Muscle of back (tissue), 13 donors: ENCODE results near the gene DNAJC25. TPM values are rescaled to one million over a fixed set of nuclear protein-coding genes. Genes with fewer than 3 reads are reported as not detected.
"Not testable (repeated sequence)": the region's sequence is repeated elsewhere in the genome, so short reads cannot be mapped to it uniquely, and the experiment has no call there.

Experiments used
- DNase-seq, 3 donors: peaks; one replicate each; pipeline versions ENCODE4 v3.0.0 to v3.0.0-alpha.2; 2013
- long read RNA-seq, 9 donors: transcript quantifications; one replicate each; lab custom pipeline, GENCODE V29; 2026
- polyA plus RNA-seq, 10 donors: library from polyadenylated mRNA; unstranded; fragments of 120-200 nt; gene quantifications; one replicate each; pipeline ENCODE4 v1.2.1, GENCODE V29; 2013; ENCODE audit not compliant: insufficient read length in 10 of 10

DNAJC25 gene
- 10 to 100 TPM in 2 of 10 donors, 1 to 10 TPM in 8; 8.0 to 10.2 (median 8.8) TPM for polyA plus RNA-seq
- long read RNA-seq, donor 1, partial matches to known transcripts, result 0 of 3 reads
- long read RNA-seq, donor 1, other reads (novel, unspliced or antisense), result 0 of 3 reads
- long read RNA-seq, donor 2, partial matches to known transcripts, result 0 of 2 reads
- long read RNA-seq, donor 2, other reads (novel, unspliced or antisense), result 0 of 2 reads
- long read RNA-seq, donor 3, result 0 reads
- long read RNA-seq, donor 4, partial matches to known transcripts, result 0 of 4 reads
- long read RNA-seq, donor 4, other reads (novel, unspliced or antisense), result 0 of 4 reads
- long read RNA-seq, donor 5, result 0 reads
- long read RNA-seq, donor 6, partial matches to known transcripts, result 0 of 4 reads
- long read RNA-seq, donor 6, other reads (novel, unspliced or antisense), result 0 of 4 reads
- long read RNA-seq, donor 7, transcript DNAJC25-201 (4 exons, 2,268 nt), result major isoform, 7 of 8 reads
- long read RNA-seq, donor 7, partial matches to known transcripts, result 0 of 8 reads
- long read RNA-seq, donor 7, other reads (novel, unspliced or antisense), result 0 of 8 reads
- long read RNA-seq, donor 8, partial matches to known transcripts, result 0 of 1 reads
- long read RNA-seq, donor 8, other reads (novel, unspliced or antisense), result 0 of 1 reads
- long read RNA-seq, donor 9, result 0 reads

DNA sequence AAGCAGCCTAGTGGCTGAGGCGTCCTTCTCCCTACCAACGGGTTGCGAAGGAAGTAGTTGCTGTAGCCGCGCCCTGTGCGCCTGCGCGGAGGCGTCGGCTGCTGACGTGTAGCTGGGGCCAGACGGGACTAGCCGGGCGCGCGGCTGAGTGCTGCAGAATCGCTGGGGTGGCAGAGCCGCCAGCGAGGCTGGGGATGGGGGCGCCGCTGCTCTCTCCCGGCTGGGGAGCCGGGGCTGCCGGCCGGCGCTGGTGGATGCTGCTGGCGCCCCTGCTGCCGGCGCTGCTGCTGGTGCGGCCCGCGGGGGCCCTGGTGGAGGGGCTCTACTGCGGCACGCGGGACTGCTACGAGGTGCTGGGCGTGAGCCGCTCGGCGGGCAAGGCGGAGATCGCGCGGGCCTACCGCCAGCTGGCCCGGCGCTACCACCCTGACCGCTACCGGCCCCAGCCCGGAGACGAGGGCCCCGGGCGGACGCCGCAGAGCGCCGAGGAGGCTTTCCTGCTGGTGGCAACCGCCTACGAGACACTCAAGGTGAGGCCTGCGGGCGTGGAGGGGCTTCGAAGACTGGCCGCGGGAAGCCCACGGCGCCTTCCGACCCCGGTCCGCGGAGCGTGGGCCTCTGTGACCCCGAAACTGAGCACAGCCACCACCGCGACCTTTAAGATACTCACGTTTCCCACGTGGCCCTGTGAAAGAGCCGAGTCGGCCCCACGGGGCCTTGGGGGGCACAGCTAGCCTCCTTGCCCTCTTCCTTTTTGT is at the start of gene DNAJC25:
TSS of gene DNAJC25 (plus strand) at position 121 of the 758 bp plus-strand sequence. CDS start at position 195, 74 bp downstream.
- peak; percentile 98 to 99 (median 98) for DNase-seq

DNA sequence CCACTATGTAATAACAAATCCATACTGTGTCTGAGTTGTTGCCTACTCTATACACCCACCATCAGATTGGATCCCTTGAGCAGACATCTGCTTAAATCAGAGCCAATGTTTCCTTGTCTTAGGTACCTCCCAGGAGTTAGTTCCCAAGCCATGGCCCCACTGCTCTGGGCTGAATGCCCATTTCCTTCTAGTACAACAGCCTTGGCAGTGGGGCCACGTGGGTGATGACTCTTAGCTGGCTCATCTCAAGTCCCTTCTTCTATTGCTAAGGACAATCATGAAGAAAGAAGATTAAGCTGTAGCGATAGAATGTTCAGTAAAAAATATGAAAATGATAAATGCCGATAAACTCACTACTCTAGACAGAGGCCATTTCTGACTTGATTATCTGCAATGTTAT is 48.2 kb upstream of the DNAJC25 start:
- no peak for DNase-seq

DNA sequence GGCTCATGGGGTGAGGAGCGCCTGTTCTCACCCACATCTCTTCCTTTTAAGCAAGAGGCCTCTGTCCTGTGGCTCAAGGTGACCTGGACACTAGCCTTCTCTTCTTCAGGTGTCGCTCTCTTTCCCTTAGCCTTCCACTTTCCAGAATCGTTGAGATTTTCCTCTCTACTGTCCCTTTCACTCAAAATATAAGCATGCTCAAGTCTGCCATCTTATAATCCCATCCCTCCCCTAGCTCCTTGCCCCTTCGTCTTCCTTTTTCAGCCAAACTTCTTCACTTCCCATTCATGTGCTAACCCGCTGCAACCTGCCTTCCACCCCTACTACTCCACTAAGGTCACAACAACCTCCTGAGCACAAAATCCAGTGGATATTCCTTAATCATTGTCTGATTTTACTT is 44.8 kb upstream of the DNAJC25 start:
- DNase-seq, result no peak

DNA sequence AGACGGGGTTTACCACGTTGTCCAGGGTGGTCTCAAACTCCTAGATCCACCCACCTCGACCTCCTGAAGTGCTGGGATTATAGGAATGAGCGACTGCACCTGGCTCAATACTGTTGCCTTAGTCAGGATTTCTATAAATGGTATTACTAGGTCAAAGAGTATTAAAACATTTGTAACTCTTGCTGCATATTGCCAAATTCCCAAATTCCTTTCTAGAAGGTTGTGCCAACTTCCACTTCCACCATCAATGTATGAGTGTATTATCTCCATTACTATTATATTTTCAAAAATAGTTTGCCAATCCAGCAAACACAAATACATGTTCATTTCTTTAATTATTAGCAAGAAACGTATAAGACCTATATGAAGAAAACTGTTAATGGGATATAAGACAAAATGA is 42.3 kb upstream of the DNAJC25 start:
- DNase-seq, result no peak

DNA sequence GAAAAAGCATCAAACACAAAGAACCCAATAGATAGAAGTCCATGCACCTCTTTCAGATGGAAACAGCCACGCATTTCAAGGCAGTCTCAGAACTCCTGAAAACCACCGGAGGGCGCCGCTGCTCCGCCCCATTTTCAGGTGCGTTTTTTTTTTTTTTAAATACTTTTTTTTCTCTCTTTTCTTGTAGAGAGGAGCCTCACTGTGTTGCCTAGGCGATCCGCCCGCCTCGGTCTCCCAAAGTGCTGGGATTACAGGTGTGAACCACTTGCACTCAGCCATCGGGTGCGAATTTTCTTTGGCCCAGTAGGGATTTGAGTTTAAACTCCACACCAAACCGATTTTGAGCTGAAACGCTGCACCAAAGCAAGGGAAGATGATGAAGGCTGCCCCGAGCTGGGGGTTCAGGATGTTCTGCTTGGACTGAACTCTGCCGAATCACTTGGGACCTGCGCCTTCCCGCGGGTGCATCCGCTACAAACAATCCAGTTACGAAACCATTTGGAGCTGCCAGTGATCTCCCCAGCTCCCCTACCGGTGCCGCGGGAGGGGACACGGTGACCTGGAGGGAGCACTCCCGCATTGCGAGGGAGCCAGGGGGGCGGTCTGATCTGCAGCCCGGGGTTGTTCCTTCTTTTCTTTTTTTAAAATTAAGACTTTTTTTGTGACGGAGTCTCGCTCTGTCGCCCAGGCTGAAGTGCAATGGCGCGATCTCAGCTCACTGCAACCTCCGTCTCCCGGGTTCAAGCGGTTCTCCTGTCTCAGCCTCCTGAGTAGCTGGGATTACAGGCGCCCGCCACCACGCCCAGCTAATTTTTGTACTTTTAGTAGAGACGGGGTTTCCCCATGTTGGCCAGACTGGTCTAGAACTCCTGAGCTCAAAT is 33.0 kb upstream of the DNAJC25 start:
- DNase-seq, result peak; percentile 54 to 74 (median 66)

DNA sequence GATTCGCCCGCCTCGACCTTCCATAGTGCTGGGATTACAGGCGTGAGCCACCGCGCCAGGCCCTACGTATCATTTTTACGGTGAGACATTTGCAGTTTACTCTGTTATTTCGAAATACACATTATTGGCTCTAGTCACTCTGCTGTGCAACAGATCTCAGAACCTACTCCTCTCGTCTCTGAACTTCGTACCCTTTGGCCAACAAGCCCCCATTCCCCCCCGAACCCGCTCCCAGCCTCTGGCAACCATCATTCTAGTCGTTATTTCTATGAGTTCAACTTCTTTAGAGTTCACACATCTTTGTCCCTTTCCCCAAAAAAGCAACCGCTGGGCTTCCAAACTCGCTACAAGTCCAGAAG is 32.4 kb upstream of the DNAJC25 start:
- DNase-seq, result peak; percentile 17 to 74 (median 41)

DNA sequence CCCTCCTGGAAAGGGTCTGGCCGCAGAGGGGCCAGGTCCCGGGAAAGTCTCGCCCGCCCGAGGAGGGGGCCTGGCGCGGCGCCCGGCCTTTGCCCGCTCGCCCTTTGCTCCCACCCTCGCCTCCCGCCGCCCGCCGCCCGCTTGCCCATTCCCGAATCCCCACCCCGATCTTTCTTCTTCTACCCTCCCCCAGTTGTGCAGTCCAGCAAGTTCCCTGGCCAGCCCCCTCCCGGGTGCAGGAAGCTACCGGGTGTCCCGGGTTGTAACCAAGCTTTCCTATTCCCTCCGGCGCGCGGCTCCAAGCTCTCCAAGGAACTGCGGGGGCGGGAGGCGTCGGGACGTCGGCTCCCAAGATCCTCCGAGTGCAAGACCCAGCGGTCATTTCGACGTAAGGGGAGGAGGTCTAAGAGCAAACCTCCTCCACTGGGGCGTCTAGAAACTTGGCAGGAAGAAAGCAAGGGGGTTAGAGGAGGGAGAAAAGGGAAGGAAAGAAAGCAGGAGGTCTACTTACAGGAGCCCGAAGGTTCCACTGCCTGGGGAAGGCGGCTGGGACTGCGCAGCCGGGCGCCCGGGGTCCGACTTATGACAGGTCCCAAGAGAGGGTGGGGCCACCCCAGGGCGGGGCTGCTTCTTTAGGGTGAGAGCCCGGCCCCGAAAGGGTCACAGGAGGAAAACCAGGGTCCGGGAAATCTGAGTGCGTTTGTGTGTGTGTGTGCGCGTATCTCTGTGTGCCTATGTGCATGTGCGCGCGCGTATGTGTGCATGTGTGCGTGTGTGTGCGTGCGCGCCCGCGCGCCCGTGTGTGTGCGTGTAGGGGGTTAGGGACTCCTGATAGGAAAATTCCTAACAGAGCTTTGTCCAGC is 31.8 kb upstream of the DNAJC25 start, which contains the start of gene PTGR1:
TSS of gene PTGR1 (minus strand) at position 556 of the 863 bp plus-strand sequence. CDS start 2,225 bp downstream, outside the sequence.
- peak; percentile 81 to 92 (median 83) for DNase-seq

DNA sequence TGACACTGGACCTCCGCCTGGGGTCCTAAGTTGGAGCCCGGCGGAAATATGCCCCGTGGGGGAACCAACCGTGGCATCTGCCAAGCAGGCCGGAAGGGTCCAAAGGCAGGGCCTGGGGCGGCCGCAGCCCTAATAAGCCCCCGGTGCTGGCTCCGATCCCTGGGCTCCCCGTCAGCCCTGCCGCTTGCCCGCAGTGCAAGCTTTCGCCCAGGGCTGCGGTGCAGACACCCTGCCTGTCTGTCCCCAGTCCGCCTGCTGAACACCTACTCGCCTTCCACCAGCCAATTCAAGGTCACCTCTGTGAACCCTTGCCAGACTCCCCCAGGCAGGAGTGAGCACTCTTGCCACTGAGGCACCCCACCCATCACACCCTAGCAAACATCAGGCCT is 31.2 kb upstream of the DNAJC25 start:
- DNase-seq, result no peak

DNA sequence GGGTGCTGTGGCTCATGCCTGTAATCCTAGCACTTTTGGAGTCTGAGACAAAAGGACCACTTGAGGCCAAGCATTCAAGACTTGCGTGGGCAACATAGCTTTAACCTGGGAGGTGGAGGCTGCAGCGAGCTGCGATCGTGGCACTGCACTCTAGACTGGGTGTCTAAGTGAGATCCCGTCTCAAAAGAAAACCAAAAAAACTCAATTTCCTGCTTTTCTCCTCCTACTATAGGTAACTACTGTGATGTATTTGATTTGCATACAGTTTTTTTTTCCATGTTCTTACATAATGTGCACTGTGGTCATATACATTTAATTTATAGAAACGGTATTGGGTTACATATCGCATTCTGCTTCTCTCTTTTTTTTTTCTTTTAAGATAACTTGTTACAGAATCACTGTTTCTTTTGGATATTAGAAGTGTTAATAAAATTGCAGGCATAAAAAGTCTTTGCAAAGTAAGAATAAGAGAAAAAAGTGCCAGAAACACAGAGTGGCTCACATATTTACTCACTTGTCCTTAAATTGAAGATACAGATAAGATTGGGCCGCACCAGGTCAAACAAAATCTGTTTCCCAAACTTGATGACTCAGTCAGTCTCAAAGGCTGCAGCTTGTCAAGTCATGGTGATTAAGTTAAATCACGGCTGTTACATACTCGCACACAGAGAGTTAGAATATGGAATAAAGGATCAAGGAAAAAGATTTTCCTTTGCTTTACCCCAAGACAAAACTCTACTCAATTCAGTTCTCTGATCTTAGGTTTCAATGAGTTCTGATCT is 29.7 kb upstream of the DNAJC25 start:
- no peak for DNase-seq

DNA sequence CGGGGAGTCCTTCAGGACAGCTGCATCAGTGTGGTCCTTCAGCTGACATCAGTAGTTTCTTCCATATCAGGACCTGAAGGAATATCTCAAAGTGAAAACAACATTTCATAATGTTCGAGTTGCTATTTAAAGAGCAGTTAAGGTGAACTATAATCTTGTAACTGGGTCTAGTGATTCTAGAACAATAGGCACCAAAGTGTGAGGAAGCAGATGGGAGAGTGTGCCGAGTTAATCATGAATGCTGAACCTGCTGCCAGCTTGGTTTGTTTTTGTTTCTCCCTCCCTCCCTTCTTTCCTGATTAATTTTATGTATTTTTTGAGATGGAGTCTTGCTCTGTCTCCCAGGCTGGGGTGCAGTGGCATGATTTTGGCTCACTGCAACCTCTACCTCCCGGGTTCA is 28.1 kb upstream of the DNAJC25 start:
- no peak for DNase-seq

DNA sequence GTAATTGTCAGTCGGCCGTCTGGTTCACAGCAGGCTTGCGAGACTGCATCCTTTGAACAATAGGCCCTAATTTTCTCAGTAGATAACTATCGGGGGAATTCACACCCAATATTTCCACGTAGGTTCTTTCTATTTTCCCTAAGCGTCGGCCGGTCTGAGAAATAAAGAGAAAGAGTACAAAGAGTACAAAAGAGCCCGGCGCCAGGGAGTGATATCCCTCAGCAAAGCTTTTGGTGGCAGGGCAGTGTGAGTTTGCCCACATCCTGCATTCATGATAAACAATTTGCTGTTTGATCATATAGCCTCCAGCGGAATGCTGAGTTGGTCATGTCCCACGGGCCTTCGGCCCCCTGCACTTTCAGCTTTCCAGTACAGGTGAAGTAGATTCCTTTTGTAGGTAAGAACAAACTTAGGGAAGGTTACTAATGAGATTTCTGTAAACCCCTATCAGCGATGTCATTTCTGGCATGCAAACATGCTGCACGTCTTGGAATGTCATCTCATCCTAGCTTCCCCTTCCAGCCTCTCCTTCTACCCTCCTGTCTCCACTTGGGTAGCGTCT is 27.0 kb upstream of the DNAJC25 start:
- no peak for DNase-seq

DNA sequence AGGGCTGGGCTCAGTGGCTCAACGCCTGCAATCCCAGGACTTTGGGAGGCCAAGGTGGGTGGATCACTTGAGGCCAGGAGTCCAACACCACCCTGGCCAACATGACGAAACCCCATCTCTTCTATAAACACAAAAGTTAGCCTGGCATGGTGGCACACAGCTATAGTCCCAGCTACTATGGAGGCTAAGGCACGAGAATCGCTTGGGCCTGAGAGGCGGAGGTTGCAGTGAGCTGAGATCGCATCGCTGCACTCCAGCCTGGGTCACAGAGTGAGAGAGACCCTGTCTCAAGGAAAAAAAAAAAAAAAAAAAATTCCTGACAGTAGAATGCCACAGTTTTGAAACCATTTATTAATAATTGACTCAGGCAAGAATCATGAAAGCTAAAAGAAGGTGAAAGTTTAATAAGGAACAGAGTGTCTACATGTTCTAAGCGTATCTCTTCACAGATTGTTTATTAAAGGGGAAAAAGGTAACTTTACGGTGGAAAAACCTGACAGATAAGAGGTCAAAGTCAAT is 26.0 kb upstream of the DNAJC25 start:
- no peak for DNase-seq

DNA sequence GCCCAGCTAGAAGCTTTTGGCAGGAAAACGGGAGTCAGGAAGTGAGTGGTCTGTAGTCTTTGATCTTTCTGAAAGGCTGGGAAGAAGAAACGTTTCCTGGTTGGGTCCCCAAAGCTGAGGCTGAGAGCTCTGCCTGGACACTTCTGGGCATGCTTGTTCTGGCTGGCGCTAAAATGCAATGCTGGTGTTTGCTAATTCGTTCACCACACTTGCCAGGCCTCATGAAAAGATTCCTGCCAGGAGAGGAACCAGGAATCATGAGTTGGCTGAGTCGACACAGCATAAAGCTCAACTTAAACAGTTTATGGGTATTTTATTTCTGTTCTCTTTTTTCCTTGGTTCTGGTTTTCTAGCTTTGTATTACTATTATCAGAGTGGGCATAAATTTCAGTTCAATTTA is 21.0 kb upstream of the DNAJC25 start:
- no peak for DNase-seq

DNA sequence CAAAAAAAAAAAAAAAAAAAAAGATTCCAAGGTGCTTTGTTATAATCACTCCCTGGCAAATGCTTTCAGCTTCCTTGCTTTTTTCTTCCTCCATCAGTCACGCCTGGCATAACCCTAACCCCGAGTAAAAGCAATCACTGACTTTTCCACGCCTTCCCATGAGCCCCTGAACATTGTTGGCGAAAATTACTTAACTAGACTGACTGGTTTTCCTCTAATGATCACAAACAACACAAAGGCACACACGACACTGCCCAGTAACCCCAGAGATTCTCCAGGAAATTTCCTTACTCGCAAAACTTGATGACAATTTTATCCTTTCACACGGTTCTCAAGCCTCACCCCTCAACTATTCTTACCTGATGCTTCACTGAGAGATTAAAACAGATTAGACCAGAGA is 20.3 kb upstream of the DNAJC25 start:
- no peak for DNase-seq

DNA sequence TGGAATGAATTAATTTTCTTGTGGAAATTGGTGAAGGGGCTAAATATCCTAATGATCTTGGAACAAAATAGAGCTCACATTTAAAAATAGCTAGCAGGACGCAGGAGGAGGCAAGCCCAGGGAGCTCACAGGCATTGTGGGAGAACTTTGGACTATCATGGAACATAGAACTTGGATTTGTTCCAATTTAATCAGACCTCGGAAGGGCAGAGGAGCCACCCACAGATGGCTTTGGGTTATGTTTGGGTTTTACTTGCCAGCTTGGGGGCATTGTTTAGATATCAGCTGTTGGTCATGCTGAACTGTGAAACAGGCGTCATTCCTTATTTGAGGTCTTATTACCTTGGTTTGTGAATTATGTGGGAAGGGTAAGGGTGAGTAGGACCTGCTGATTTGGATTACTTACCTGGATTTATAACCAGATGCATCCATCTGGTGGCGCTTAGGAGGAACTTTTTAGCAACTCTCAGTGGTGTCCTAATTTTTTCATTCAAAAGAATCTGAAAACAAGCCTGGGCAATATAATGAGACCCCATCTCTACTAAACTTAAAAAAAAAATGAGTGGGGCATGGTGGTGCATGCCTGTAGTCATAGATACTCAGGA is 17.6 kb upstream of the DNAJC25 start:
- DNase-seq, result no peak

DNA sequence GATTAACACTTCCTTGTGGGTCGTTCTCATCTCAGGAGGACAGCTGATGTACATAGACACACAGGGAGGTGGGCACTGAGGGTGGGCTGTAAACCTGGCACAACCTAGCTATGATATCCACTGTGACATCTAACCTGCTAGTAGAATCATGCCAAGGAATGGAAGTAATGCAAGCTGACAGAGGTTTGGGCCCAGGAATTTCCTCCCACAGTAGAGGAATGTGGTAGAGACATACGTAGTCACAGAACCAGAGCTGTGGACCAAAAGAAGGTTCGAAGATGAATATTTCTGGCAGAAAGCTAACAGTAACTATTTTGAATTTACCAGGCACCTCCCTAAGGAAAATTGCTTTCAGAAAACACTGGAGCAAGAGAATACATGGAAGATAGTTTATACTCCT is 15.2 kb upstream of the DNAJC25 start:
- no peak for DNase-seq

DNA sequence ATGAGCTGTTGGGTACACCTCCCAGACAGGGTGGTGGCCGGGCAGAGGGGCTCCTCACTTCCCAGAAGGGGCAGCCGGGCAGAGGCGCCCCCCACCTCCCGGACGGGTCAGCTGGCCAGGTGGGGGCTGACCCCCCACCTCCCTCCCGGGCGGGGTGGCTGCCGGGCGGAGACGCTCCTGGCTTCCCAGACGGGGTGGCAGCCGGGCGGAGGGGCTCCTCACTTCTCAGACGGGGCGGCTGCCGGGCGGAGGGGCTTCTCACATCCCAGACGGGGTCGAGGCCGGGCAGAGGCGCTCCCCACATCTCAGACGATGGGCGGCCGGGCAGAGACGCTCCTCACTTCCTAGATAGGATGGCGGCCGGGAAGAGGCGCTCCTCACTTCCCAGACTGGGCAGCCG is 13.8 kb upstream of the DNAJC25 start:
- not testable (repeated sequence) for DNase-seq

DNA sequence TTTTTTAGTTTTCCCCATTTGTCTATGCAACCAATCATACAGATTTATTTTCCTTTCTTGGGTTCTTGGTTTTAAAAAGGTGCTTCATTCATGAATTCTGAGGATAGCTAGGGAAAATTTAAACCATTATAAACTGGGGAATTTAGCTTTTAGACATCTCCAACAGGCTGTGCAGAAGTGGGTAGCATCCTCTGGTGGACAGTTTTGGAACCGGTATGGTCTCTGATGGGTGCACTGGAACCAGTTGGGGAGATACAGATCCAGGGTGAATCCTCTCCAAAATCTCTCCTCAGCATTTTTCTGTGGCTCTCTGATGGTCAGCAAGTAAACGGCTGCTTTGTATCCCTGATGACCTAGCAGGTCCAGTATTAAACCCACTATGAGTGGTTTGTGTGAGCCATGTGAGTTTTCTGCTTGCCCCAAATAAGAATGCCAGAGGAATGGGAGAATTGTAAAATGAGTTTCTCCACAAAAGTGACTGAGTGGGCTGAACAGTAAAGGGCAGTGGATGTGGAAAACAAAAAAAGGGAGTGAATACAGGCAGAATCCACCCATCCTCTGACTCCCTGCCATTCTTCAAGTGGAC is 9.1 kb upstream of the DNAJC25 start:
- DNase-seq, result peak in 2 of 3 donors; percentile 17 to 34
